SK-N-SH treated with all-trans-retinoic acid at 6 μM for 48 hours (cell line): Measurements from ENCODE around the gene ASS1.
"Not testable (repeated sequence)": the region's sequence is repeated elsewhere in the genome, so short reads cannot be mapped to it uniquely, and the experiment has no call there.

Source experiments
- ATAC-seq: fragments of 200-7000 bp; cut with Tn5 transposase; 3 replicates; pipeline ENCODE4 v1.9.1; 2020; ENCODE audit warnings: mild to moderate bottlenecking, moderate library complexity
- ARNTL ChIP-seq: fragments of 450-650 bp; formaldehyde crosslinking; IDR thresholded peaks from 2 replicates; pipeline ENCODE4 v1.5.0; 2020; ENCODE audit warnings: low read depth, mild to moderate bottlenecking, moderate library complexity, borderline replicate concordance
- BACH2 ChIP-seq: fragments of 250-450 bp; sonication (Bioruptor Pico); IDR thresholded peaks from 2 replicates; pipeline ENCODE4 v1.9.0; 2021; ENCODE audit warnings: mild to moderate bottlenecking, borderline replicate concordance
- CSDC2 ChIP-seq: fragments of 250-450 bp; sonication (Bioruptor Pico); IDR thresholded peaks from 2 replicates; pipeline ENCODE4 v1.5.0; 2020; ENCODE audit warnings: mild to moderate bottlenecking, moderate library complexity
- ESRRG ChIP-seq: fragments of 250-450 bp; sonication (Bioruptor Pico); IDR thresholded peaks from 2 replicates; pipeline ENCODE4 v1.6.1; 2021; ENCODE audit warnings: mild to moderate bottlenecking
- GLIS3 ChIP-seq: fragments of 250-450 bp; sonication (Bioruptor Pico); IDR thresholded peaks from 2 replicates; pipeline ENCODE4 v1.5.0; 2020; ENCODE audit warnings: mild to moderate bottlenecking, moderate library complexity
- ISL1 ChIP-seq: fragments of 250-450 bp; sonication (Bioruptor Pico); IDR thresholded peaks from 2 replicates; pipeline ENCODE4 v2.1.2; 2022; ENCODE audit warnings: mild to moderate bottlenecking, moderate library complexity
- OSR1 ChIP-seq: fragments of 250-450 bp; sonication (Bioruptor Pico); IDR thresholded peaks from 2 replicates; pipeline ENCODE4 v1.8.0; 2022; ENCODE audit warnings: moderate library complexity, mild to moderate bottlenecking, inconsistent platforms
- POU6F1 ChIP-seq: fragments of 250-450 bp; sonication (Bioruptor Pico); IDR thresholded peaks from 2 replicates; pipeline ENCODE4 v1.8.0; 2021; ENCODE audit warnings: low read depth, mild to moderate bottlenecking, moderate library complexity, borderline replicate concordance
- PPARA ChIP-seq: fragments of 250-450 bp; sonication (Bioruptor Pico); IDR thresholded peaks from 2 replicates; pipeline ENCODE4 v1.5.0; 2020; ENCODE audit warnings: mild to moderate bottlenecking, borderline replicate concordance
- RARB ChIP-seq: fragments of 250-450 bp; sonication (Bioruptor Pico); IDR thresholded peaks from 2 replicates; pipeline ENCODE4 v1.8.0; 2021; ENCODE audit warnings: mild to moderate bottlenecking, moderate library complexity
- SNAI2 ChIP-seq: fragments of 250-450 bp; sonication (Bioruptor Pico); IDR thresholded peaks from 2 replicates; pipeline ENCODE4 v1.5.0; 2020; ENCODE audit warnings: mild to moderate bottlenecking, moderate library complexity
- TCF4 ChIP-seq: fragments of 250-450 bp; sonication (Bioruptor Pico); IDR thresholded peaks from 2 replicates; pipeline ENCODE4 v1.8.0; 2021; ENCODE audit warnings: mild to moderate bottlenecking, moderate library complexity, borderline replicate concordance
- TOX ChIP-seq: fragments of 250-450 bp; sonication (Bioruptor Pico); IDR thresholded peaks from 2 replicates; pipeline ENCODE4 v1.8.0; 2021; ENCODE audit warnings: mild to moderate bottlenecking, moderate library complexity, borderline replicate concordance
- ZC3H10 ChIP-seq: fragments of 250-450 bp; sonication (Bioruptor Pico); IDR thresholded peaks from 2 replicates; pipeline ENCODE4 v1.5.1; 2021; ENCODE audit warnings: mild to moderate bottlenecking, moderate library complexity
- ZFP3 ChIP-seq: fragments of 250-450 bp; sonication (Bioruptor Pico); IDR thresholded peaks from 2 replicates; pipeline ENCODE4 v1.5.0; 2020; ENCODE audit warnings: mild to moderate bottlenecking, moderate library complexity
- ZFP30 ChIP-seq: fragments of 450-650 bp; formaldehyde crosslinking; IDR thresholded peaks from 2 replicates; pipeline ENCODE4 v1.5.0; 2022; ENCODE audit warnings: mild to moderate bottlenecking, moderate library complexity
- ZNF565 ChIP-seq: fragments of 450-650 bp; formaldehyde crosslinking; conservative IDR thresholded peaks from 2 replicates; pipeline ENCODE4 v1.5.0; 2020; ENCODE audit warnings: low read depth, mild to moderate bottlenecking, moderate library complexity
- ZNF70 ChIP-seq: fragments of 450-650 bp; formaldehyde crosslinking; IDR thresholded peaks from 2 replicates; pipeline ENCODE4 v1.5.0; 2020; ENCODE audit warnings: mild to moderate bottlenecking, moderate library complexity
- TF ChIP-seq, protein P1 (sequence below): fragments of 250-450 bp; sonication (Bioruptor Pico); IDR thresholded peaks from 2 replicates; pipeline ENCODE4 v1.5.1; 2020; ENCODE audit warnings: low read depth, mild to moderate bottlenecking, moderate library complexity
- TF ChIP-seq, protein P2 (sequence below): fragments of 250-450 bp; sonication (Bioruptor Pico); IDR thresholded peaks from 2 replicates; pipeline ENCODE4 v1.5.1; 2021; ENCODE audit warnings: mild to moderate bottlenecking, moderate library complexity
- TF ChIP-seq, protein P3 (sequence below): fragments of 250-450 bp; sonication (Bioruptor Pico); IDR thresholded peaks from 2 replicates; pipeline ENCODE4 v1.8.0; 2020; ENCODE audit warnings: mild to moderate bottlenecking, moderate library complexity, borderline replicate concordance

ASS1 gene

GRCh38 chr9:130433168-130433946, 11.4 kb upstream of the ASS1 start:
- no peak for TF ChIP-seq ZNF565 (CRISPR knock-in tag)
- peak; percentile 84 for ATAC-seq

- no peak for ATAC-seq
- TF ChIP-seq RARB (CRISPR knock-in tag), result no peak
- TF ChIP-seq TCF4 (CRISPR knock-in tag), result no peak
- no peak for TF ChIP-seq ISL1 (CRISPR knock-in tag)
- no peak for TF ChIP-seq GLIS3
- TF ChIP-seq ZFP30 (CRISPR knock-in tag), result no peak
- no peak for TF ChIP-seq OSR1 (CRISPR knock-in tag)
- no peak for TF ChIP-seq ZNF565 (CRISPR knock-in tag)
- TF ChIP-seq PPARA, result no peak
- no peak for TF ChIP-seq SNAI2 (CRISPR knock-in tag)
- TF ChIP-seq, protein P1, sequence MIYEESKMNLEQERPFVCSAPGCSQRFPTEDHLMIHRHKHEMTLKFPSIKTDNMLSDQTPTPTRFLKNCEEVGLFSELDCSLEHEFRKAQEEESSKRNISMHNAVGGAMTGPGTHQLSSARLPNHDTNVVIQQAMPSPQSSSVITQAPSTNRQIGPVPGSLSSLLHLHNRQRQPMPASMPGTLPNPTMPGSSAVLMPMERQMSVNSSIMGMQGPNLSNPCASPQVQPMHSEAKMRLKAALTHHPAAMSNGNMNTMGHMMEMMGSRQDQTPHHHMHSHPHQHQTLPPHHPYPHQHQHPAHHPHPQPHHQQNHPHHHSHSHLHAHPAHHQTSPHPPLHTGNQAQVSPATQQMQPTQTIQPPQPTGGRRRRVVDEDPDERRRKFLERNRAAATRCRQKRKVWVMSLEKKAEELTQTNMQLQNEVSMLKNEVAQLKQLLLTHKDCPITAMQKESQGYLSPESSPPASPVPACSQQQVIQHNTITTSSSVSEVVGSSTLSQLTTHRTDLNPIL, result no peak
- TF ChIP-seq ESRRG (CRISPR knock-in tag), result no peak
- no peak for TF ChIP-seq TOX (CRISPR knock-in tag)
- TF ChIP-seq ZFP3 (CRISPR knock-in tag), result no peak
- no peak for TF ChIP-seq CSDC2 (CRISPR knock-in tag)
- no peak for TF ChIP-seq POU6F1 (CRISPR knock-in tag)
- TF ChIP-seq, protein P2, sequence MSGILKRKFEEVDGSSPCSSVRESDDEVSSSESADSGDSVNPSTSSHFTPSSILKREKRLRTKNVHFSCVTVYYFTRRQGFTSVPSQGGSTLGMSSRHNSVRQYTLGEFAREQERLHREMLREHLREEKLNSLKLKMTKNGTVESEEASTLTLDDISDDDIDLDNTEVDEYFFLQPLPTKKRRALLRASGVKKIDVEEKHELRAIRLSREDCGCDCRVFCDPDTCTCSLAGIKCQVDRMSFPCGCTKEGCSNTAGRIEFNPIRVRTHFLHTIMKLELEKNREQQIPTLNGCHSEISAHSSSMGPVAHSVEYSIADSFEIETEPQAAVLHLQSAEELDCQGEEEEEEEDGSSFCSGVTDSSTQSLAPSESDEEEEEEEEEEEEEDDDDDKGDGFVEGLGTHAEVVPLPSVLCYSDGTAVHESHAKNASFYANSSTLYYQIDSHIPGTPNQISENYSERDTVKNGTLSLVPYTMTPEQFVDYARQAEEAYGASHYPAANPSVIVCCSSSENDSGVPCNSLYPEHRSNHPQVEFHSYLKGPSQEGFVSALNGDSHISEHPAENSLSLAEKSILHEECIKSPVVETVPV (CRISPR knock-in tag), result no peak
- TF ChIP-seq, protein P3, sequence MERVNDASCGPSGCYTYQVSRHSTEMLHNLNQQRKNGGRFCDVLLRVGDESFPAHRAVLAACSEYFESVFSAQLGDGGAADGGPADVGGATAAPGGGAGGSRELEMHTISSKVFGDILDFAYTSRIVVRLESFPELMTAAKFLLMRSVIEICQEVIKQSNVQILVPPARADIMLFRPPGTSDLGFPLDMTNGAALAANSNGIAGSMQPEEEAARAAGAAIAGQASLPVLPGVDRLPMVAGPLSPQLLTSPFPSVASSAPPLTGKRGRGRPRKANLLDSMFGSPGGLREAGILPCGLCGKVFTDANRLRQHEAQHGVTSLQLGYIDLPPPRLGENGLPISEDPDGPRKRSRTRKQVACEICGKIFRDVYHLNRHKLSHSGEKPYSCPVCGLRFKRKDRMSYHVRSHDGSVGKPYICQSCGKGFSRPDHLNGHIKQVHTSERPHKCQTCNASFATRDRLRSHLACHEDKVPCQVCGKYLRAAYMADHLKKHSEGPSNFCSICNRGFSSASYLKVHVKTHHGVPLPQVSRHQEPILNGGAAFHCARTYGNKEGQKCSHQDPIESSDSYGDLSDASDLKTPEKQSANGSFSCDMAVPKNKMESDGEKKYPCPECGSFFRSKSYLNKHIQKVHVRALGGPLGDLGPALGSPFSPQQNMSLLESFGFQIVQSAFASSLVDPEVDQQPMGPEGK (CRISPR knock-in tag), result no peak
- TF ChIP-seq ARNTL (CRISPR knock-in tag), result no peak
- no peak for TF ChIP-seq ZC3H10
- no peak for TF ChIP-seq BACH2 (CRISPR knock-in tag)
- TF ChIP-seq, all 23 proteins: peak for 0
Measured at GRCh38 chr9:130433947-130434262, 10.9 kb upstream of the ASS1 start.

- ATAC-seq, result not testable (repeated sequence)
Measured at GRCh38 chr9:130434656-130435055, 10.1 kb upstream of the ASS1 start.

DNA sequence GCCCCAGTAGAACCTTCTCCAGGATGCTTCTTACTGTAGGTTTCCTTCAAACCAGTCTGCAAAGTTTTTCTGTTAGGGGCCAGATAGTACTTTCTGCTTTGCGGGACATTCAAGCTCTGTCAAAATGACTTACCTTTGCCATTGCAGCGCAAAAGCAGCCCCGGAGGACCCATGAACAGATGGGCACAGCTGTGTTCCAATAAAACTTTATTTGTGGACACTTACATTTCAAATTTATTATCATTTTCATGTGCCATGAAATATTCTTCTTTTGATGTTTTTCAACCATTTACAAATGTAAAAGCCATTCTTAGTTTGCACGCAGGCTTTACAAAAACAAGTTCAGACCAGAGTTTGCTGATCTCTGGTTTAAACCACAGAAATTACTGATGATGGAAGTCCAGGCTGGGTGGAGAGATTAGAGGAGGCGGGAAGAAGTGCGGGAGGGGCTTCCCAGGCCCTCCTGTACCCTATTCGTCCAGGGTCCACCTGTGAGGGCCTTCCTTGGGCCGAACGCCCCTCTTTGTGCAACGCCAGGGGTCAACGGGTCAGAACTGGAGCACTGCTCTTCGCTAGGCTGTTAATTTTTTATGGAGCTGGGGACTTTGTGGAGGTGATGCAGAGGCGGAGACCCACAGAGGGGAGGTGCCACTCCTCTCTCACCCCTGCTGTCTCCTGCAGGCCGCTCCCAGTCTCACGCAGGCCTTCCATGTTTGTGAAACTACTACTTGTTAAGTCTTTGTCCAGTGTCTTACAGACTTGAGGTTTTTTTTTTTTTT, 7.6 kb upstream of the ASS1 start:
- TF ChIP-seq, protein P3 (CRISPR knock-in tag), result no peak
- TF ChIP-seq GLIS3 (no peak), PPARA (no peak), ARNTL (CRISPR knock-in tag) (no peak), ZC3H10 (no peak), ZNF565 (CRISPR knock-in tag) (no peak), OSR1 (CRISPR knock-in tag) (no peak), ZNF70 (CRISPR knock-in tag) (no peak), ZFP30 (CRISPR knock-in tag) (no peak)
- TF ChIP-seq, protein P2 (CRISPR knock-in tag), result no peak
- TF ChIP-seq, protein P1, result no peak
- no peak for ATAC-seq
